ENCODE results near the gene STPG4. TPM values are rescaled to one million over a fixed set of nuclear protein-coding genes. Genes with fewer than 3 reads are reported as not detected.
A peak's percentile ranks its signal among the peaks of the same experiment; 100 is the strongest.

STPG4 gene
- total and polyA plus RNA-seq, 12 donors, result 0.06 to 0.45 (median 0.44) TPM; not detected in 9

- intact Hi-C loops (cut with DNase I), result loop anchor here in 1 of 10 donors (5.0 kb wide), 1 partner anchor 41 kb away; no protein-coding TSS in a partner anchor
- 35 to 45% methylated on average over 8 of the region's 8 CpGs for WGBS, 2 donors
- Histone ChIP-seq H3K4me3 (no peak overlapping the region), H3K27me3 (no peaks in the 10 kb centered on the region), H3K36me3 (peaks cover 0 to 45% (median 0%) of the 10 kb centered on the region in 9 donors), H3K9me3 (no peaks in the 10 kb centered on the region), H3K4me1 (peaks cover 36 to 74% (median 53%) of the 10 kb centered on the region in 9 donors), H3K27ac (peak overlapping the region; percentile 49 to 88 (median 80))
- TF ChIP-seq, protein P1, sequence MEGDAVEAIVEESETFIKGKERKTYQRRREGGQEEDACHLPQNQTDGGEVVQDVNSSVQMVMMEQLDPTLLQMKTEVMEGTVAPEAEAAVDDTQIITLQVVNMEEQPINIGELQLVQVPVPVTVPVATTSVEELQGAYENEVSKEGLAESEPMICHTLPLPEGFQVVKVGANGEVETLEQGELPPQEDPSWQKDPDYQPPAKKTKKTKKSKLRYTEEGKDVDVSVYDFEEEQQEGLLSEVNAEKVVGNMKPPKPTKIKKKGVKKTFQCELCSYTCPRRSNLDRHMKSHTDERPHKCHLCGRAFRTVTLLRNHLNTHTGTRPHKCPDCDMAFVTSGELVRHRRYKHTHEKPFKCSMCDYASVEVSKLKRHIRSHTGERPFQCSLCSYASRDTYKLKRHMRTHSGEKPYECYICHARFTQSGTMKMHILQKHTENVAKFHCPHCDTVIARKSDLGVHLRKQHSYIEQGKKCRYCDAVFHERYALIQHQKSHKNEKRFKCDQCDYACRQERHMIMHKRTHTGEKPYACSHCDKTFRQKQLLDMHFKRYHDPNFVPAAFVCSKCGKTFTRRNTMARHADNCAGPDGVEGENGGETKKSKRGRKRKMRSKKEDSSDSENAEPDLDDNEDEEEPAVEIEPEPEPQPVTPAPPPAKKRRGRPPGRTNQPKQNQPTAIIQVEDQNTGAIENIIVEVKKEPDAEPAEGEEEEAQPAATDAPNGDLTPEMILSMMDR (IDR thresholded peaks at IDR 0.05), result peak in 3 of 9 donors; percentile 28 to 39 (median 32)
- DNase-seq (peak; percentile 59 to 78), ATAC-seq (peak; percentile 63 to 76 (median 70))
Measured at GRCh38 chr2:47043142-47043890, 111.8 kb downstream of the STPG4 start.

DNA sequence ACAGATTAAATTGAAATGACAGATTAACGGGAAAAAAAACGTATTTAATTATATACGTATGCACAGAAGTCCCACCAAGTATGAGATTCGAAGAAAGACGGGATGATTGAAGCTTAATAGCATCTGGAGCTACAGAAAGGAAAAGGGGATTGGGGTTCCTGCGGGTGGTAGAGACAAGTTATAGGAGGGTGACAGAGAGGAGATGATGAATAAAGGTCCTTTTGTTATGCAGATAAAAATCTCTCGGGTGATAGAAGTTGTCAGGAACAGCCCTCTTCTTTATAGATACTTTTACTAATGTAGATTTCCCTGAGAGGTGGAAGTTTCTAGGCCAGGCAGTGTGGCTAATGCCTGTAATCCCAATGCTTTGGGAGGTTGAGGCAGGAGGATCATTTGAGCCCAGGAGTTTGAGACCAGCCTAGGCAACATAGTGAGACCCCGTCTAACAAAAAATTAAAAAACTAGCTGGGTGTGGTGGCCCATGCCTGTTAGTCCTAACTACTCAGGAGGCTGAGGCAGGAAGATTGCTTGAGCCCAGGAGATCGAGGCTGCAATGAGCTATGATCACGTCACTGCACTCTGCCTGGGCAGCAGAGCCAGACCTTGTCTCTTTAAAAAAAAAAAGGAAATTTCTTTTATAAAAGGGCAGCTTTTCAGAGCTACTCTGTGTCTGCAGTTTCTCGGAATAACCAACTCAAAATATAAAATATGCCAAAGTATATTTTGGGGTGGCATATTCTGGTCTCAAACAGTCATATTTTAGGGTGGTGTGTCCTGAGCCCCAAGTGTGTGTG is 113.0 kb downstream of the STPG4 start:
- intact Hi-C loops (cut with DNase I), result loop anchor here in 1 of 10 donors (5.0 kb wide), 1 partner anchor 40 kb away; no protein-coding TSS in a partner anchor
- peaks cover 0 to 42% (median 0%) of the 10 kb centered on the region in 9 donors for H3K36me3 ChIP-seq
- WGBS, 2 donors, result 86 to 89% methylated on average over 11 of the region's 11 CpGs
- H3K9me3 ChIP-seq, result no peaks in the 10 kb centered on the region
- peak overlapping the region in 8 of 10 donors; percentile 70 to 88 (median 82) for H3K27ac ChIP-seq
- no peak overlapping the region for H3K4me3 ChIP-seq
- ATAC-seq (no peak), DNase-seq (no peak)
- H3K4me1 ChIP-seq, result peaks cover 36 to 69% (median 53%) of the 10 kb centered on the region in 9 donors
- TF ChIP-seq, protein P1 (IDR thresholded peaks at IDR 0.05), result no peak
- no peaks in the 10 kb centered on the region for H3K27me3 ChIP-seq

DNA sequence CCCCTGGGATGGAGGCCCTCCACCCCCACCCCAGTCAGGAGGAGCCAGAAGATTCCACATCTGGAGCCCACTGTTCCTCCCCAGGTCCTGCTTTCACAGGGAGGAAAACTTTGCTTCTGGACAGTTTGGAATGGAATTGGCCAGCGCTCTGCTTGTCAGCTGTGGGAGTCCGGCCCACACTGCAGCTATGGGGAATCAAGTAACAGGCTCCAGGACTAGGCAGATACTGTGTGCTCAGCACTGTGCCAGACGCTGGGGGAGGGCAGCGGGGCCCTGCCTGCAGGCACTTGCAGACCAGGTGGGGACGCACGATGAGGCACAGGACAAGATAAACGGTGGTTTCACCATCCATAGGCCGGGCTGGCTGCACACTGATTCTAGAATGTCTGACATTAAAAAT is 114.0 kb downstream of the STPG4 start:
- DNase-seq, result peak; percentile 68 to 71
- WGBS, 2 donors, result 33 to 45% methylated on average over 8 of the region's 8 CpGs
- peak; percentile 62 to 85 (median 73) for ATAC-seq
- Histone ChIP-seq H3K36me3 (peaks cover 0 to 33% (median 0%) of the 10 kb centered on the region in 9 donors), H3K4me3 (no peak overlapping the region), H3K27me3 (no peaks in the 10 kb centered on the region), H3K4me1 (peaks cover 36 to 69% (median 56%) of the 10 kb centered on the region in 9 donors), H3K9me3 (no peaks in the 10 kb centered on the region), H3K27ac (peak overlapping the region; percentile 3 to 88 (median 76))
- intact Hi-C loops (cut with DNase I), result loop anchor here in 1 of 10 donors (5.0 kb wide), 1 partner anchor 39 kb away; no protein-coding TSS in a partner anchor
- TF ChIP-seq, protein P1 (IDR thresholded peaks at IDR 0.05), result no peak

GRCh38 chr2:47040651-47041050 is 114.5 kb downstream of the STPG4 start:
- Histone ChIP-seq H3K4me3 (no peak overlapping the region), H3K4me1 (peaks cover 36 to 69% (median 60%) of the 10 kb centered on the region in 9 donors)
- 69 to 77% methylated on average over 10 of the region's 10 CpGs for WGBS, 2 donors

More at GRCh38 chr2:47040651-47041050, 114.5 kb downstream of the STPG4 start:
- intact Hi-C loops (cut with DNase I), result loop anchor here in 1 of 10 donors (5.0 kb wide), 1 partner anchor 38 kb away; no protein-coding TSS in a partner anchor
- Histone ChIP-seq H3K27me3 (no peaks in the 10 kb centered on the region), H3K27ac (peak overlapping the region in 9 of 10 donors; percentile 57 to 88 (median 77)), H3K9me3 (no peaks in the 10 kb centered on the region), H3K36me3 (peaks cover 0 to 30% (median 0%) of the 10 kb centered on the region in 9 donors)
- ATAC-seq (peak in 1 of 8 donors; percentile 1), DNase-seq (no peak)
- TF ChIP-seq, protein P1 (IDR thresholded peaks at IDR 0.05), result no peak

All from heart right ventricle (tissue), 16 donors.